Measurements from ENCODE around the gene GGCX. TPM values are rescaled to one million over a fixed set of nuclear protein-coding genes. Genes with fewer than 3 reads are reported as not detected.

Gene GGCX
- total and polyA plus RNA-seq, 2 of the 13 experiments (the other 11 are each of a cell fraction or from before 2014, with no cell fraction given): 72.5 to 103 TPM

DNA sequence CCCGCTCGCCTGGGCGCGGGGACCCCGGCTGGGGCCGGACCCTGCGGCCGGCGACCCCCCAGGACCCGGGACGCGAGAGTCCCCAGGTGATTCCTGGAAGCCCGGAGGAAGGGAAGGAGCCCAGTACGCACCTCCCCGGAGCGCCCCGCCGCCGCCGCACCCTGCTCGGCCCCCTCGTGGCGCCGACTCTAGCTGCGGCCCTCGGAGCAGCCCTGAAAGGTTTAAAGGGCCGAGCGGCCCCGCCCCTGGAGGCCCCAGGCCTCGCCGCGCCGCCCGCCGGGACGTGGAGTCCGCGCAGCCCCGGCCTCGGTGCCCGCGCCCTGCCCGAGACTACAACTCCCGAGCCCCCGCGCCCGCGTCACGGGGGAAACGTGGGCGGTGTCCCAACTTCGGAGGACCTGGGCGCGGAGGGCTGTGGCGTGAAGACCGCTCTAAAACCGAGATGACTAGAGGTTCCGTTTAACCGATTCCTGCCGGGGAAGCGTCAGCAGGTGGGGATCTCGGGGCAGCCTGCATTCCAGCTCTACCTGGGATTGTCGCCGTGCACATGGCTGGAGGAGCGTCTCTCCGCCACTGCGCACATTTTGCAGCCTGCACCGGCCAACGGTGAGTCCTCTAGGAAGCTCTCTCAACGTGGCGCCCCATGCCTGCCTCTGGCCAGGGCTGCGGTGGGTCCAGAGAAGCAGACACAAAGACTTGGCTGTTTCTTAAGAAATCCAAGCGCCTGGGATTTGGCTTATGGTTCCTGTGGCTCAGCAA lies 41.4 kb upstream of the GGCX start, which contains the start of gene TMEM150A (continued):
- TF ChIP-seq ATF1 (CRISPR knock-in tag; IDR thresholded peaks at IDR 0.05) (peak; percentile 70; the same call in 1 of the 2 replicates), ZNF18 (CRISPR knock-in tag; IDR thresholded peaks at IDR 0.05; ENCODE audit: insufficient replicate concordance) (no peak), ZNF263 (CRISPR knock-in tag; IDR thresholded peaks at IDR 0.05) (peak; percentile 39), LRRFIP1 (CRISPR knock-in tag; conservative IDR thresholded peaks at IDR 0.05) (no peak), PLSCR1 (CRISPR knock-in tag; IDR thresholded peaks at IDR 0.05; ENCODE audit: borderline replicate concordance) (no peak), KAT8 (CRISPR knock-in tag; IDR thresholded peaks at IDR 0.05) (peak; percentile 25; the same call in 1 of the 2 replicates), ZNF614 (CRISPR knock-in tag; IDR thresholded peaks at IDR 0.05; ENCODE audit: borderline replicate concordance) (no peak; the same call in 1 of the 2 replicates), NFAT5 (CRISPR knock-in tag; IDR thresholded peaks at IDR 0.05) (no peak), ATM (IDR thresholded peaks at IDR 0.05; ENCODE audit: borderline replicate concordance) (no peak), TBX2 (CRISPR knock-in tag; IDR thresholded peaks at IDR 0.05; ENCODE audit: borderline replicate concordance) (no peak; the same call in 1 of the 2 replicates), PHF21A (CRISPR knock-in tag; IDR thresholded peaks at IDR 0.05) (no peak), ZNF564 (CRISPR knock-in tag; IDR thresholded peaks at IDR 0.05) (no peak; the same call in 1 of the 2 replicates), PTBP1 (IDR thresholded peaks at IDR 0.05; ENCODE audit: low read depth, low read length, poor library complexity, severe bottlenecking) (no peak)
- TF ChIP-seq, protein P1, sequence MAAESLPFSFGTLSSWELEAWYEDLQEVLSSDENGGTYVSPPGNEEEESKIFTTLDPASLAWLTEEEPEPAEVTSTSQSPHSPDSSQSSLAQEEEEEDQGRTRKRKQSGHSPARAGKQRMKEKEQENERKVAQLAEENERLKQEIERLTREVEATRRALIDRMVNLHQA (CRISPR knock-in tag; IDR thresholded peaks at IDR 0.05): no peak

Data from HepG2 (cell line).